Panc1 (cell line): Measurements from ENCODE around the gene PRRX2.

Experiments used
- CTCF ChIP-seq: fragments of 450-650 bp; IDR thresholded peaks from 2 replicates; pipeline ENCODE4 v1.5.1; 2017; ENCODE audit warnings: mild to moderate bottlenecking
- TF ChIP-seq, protein P1 (sequence below), 2 experiments: IDR thresholded peaks; 2 replicates each; pipeline ENCODE4 v1.6.1; 2011 to 2012; ENCODE audit warnings: low read depth in 2 of 2, control low read depth in 1 of 2, low read length in 1 of 2, mild to moderate bottlenecking in 1 of 2, moderate library complexity in 1 of 2; ENCODE audit not compliant: insufficient read depth in 1 of 2

DNA sequence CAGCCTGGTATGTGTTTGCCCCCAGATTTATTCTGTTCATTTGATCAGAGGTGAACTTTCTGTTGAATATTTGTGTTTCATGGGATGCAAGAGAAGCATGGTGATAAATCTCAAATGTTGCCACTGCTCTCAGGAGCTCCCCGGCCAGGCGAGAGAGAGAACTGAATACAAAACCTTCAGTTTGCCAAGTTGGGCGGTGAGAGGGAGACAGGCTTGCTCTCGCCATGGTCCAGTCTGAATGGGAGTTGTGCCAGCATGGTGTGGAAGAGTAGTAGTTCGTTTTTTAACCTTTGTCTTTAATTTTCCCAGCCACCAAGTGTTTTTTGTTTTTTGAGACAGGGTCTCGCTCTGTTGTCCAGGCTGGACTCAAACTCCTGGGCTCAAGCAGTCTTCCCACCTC lies 36.7 kb upstream of the PRRX2 start:
- TF ChIP-seq, protein P1, sequence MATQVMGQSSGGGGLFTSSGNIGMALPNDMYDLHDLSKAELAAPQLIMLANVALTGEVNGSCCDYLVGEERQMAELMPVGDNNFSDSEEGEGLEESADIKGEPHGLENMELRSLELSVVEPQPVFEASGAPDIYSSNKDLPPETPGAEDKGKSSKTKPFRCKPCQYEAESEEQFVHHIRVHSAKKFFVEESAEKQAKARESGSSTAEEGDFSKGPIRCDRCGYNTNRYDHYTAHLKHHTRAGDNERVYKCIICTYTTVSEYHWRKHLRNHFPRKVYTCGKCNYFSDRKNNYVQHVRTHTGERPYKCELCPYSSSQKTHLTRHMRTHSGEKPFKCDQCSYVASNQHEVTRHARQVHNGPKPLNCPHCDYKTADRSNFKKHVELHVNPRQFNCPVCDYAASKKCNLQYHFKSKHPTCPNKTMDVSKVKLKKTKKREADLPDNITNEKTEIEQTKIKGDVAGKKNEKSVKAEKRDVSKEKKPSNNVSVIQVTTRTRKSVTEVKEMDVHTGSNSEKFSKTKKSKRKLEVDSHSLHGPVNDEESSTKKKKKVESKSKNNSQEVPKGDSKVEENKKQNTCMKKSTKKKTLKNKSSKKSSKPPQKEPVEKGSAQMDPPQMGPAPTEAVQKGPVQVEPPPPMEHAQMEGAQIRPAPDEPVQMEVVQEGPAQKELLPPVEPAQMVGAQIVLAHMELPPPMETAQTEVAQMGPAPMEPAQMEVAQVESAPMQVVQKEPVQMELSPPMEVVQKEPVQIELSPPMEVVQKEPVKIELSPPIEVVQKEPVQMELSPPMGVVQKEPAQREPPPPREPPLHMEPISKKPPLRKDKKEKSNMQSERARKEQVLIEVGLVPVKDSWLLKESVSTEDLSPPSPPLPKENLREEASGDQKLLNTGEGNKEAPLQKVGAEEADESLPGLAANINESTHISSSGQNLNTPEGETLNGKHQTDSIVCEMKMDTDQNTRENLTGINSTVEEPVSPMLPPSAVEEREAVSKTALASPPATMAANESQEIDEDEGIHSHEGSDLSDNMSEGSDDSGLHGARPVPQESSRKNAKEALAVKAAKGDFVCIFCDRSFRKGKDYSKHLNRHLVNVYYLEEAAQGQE (IDR thresholded peaks at IDR 0.05; ENCODE audit: insufficient read depth in 1 of 2, low read depth in 2 of 2, low read length in 1 of 2) = no peak
- no peak for TF ChIP-seq CTCF
